HepG2 (cell line): ENCODE data around the gene FUT6. TPM values are rescaled to one million over a fixed set of nuclear protein-coding genes. Genes with fewer than 3 reads are reported as not detected.

ENCODE experiments used
- ATAC-seq: fragments of 200-7000 bp; cut with Tn5 transposase; 3 replicates; pipeline ENCODE4 v1.9.1; 2020; ENCODE audit warnings: mild to moderate bottlenecking, moderate library complexity
- BruUV-seq: library from RNA; stranded (reverse); fragments of 400-500 nt; replicated peaks from 2 replicates; lab custom pipeline; 2021; lab: Mats Ljungman, UMichigan
- CTCF ChIA-PET: fragments of 300-600 bp; formaldehyde crosslinking; extraction: SDS; loops from one replicate; lab custom pipeline; 2021; ENCODE audit warnings: low total read pairs, inconsistent platforms, low intra/inter-chr PET ratio; lab: Yijun Ruan, JAX
- POLR2A ChIA-PET: fragments of 350-600 bp; sonication (Branson Sonifier 250); formaldehyde crosslinking; loops from one replicate; lab custom pipeline; 2020; ENCODE audit warnings: antibody characterized with exemption, inconsistent platforms; lab: Yijun Ruan, JAX
- DNase-seq: peaks from one replicate; pipeline ENCODE4 v3.0.0-alpha.2; 2015; ENCODE audit warnings: low spot score
- FAIRE-seq: peaks from 3 replicates; lab custom pipeline; 2011; peaks lifted over from hg19 to GRCh38; lab: Jason Lieb, UNC
- H2AFZ ChIP-seq: one replicate; pipeline ENCODE4 v1.6.1; 2011; ENCODE audit warnings: low read length, inconsistent platforms
- H3K27ac ChIP-seq: fragments of 300-600 bp; 3 replicates; pipeline ENCODE4 v1.8.0; 2011; ENCODE audit warnings: mixed run types, mild to moderate bottlenecking, mixed read lengths, low read length, inconsistent platforms; ENCODE audit not compliant: insufficient read depth; ENCODE audit errors: extremely low read length
- H3K27me3 ChIP-seq, 2 experiments: fragments of 200-600 bp in 1 of 2; 2 replicates in 1 of 2; 3 replicates in 1 of 2; pipeline versions ENCODE4 v1.6.0 to v1.8.0; 2011; ENCODE audit warnings: low read length in 2 of 2, mild to moderate bottlenecking in 2 of 2, moderate library complexity in 2 of 2, inconsistent platforms in 1 of 2; ENCODE audit not compliant: insufficient read depth in 2 of 2, control insufficient read depth in 1 of 2
- H3K36me3 ChIP-seq, 2 experiments: fragments of 200-600 bp in 1 of 2; replicated peaks in 1 of 2; 2 replicates in 1 of 2; 3 replicates in 1 of 2; pipeline versions ENCODE4 v1.5.1 to v1.8.0; 2011; ENCODE audit warnings: low read length in 2 of 2, inconsistent platforms in 1 of 2; ENCODE audit not compliant: insufficient read depth in 2 of 2, control insufficient read depth in 1 of 2
- H3K4me1 ChIP-seq: 2 replicates; pipeline ENCODE4 v1.5.1; 2012; ENCODE audit warnings: low read length, inconsistent platforms; ENCODE audit not compliant: insufficient read depth
- H3K4me2 ChIP-seq: 2 replicates; pipeline ENCODE4 v1.6.0; 2011; ENCODE audit warnings: low read depth, low read length, inconsistent platforms
- H3K4me3 ChIP-seq, 3 experiments: fragments of 200-600 bp in 1 of 3; sonication (generic), shearing (Covaris generic) in 1 of 3; replicated peaks in 1 of 3; 2 replicates each; pipeline ENCODE4 v1.5.1; 2011 to 2016; ENCODE audit warnings: low read length in 3 of 3, inconsistent platforms in 2 of 3, low read depth in 2 of 3, mild to moderate bottlenecking in 2 of 3, control low read depth in 1 of 3, mixed read lengths in 1 of 3; ENCODE audit not compliant: insufficient read depth in 1 of 3
- H3K79me2 ChIP-seq: one replicate; pipeline ENCODE4 v1.6.1; 2011; ENCODE audit warnings: low read length, inconsistent platforms; ENCODE audit not compliant: insufficient read depth
- H3K9ac ChIP-seq: 2 replicates; pipeline ENCODE4 v1.6.0; 2011; ENCODE audit warnings: mild to moderate bottlenecking, low read depth, low read length, inconsistent platforms; ENCODE audit not compliant: insufficient read depth
- H3K9me3 ChIP-seq: 2 replicates; pipeline ENCODE4 v1.5.1; 2012; ENCODE audit warnings: mild to moderate bottlenecking, low read length
- H4K20me1 ChIP-seq: 2 replicates; pipeline ENCODE4 v1.6.0; 2011; ENCODE audit warnings: inconsistent platforms, mild to moderate bottlenecking, low read length, moderate library complexity; ENCODE audit not compliant: insufficient read depth
- BCL3 ChIP-seq: sonication (generic); formaldehyde crosslinking; IDR thresholded peaks from 2 replicates; pipeline ENCODE4 v1.5.1; 2020; ENCODE audit warnings: mild to moderate bottlenecking, missing genetic modification reagents, moderate library complexity
- CAMTA2 ChIP-seq: sonication (generic); formaldehyde crosslinking; IDR thresholded peaks from 2 replicates; pipeline ENCODE4 v1.4.0; 2020; ENCODE audit warnings: mild to moderate bottlenecking, missing genetic modification reagents, borderline replicate concordance
- CCAR2 ChIP-seq: fragments of 200-400 bp; formaldehyde crosslinking; optimal IDR thresholded peaks from 2 replicates; pipeline ENCODE3; 2018; ENCODE audit warnings: low read depth, mild to moderate bottlenecking, low read length, moderate library complexity
- EP300 ChIP-seq, 3 experiments: sonication (generic) in 1 of 3; formaldehyde crosslinking in 1 of 3; IDR thresholded peaks; 2 replicates each; pipeline versions ENCODE4 v1.5.1 to v1.6.1; 2011 to 2020; ENCODE audit warnings: low read depth in 2 of 3, low read length in 2 of 3, borderline replicate concordance in 1 of 3, improper control_type of control experiment in 1 of 3, mild to moderate bottlenecking in 1 of 3, missing genetic modification reagents in 1 of 3, moderate library complexity in 1 of 3
- FOXA3 ChIP-seq: IDR thresholded peaks from 2 replicates; pipeline ENCODE4 v1.6.1; 2016; ENCODE audit warnings: missing genetic modification reagents, missing compliant biosample characterization
- HNRNPK ChIP-seq: fragments of 200-400 bp; formaldehyde crosslinking; IDR thresholded peaks from 2 replicates; pipeline ENCODE4 v1.6.1; 2018; ENCODE audit warnings: low read length, low read depth, moderate library complexity, mild to moderate bottlenecking; ENCODE audit not compliant: poor library complexity, severe bottlenecking
- IRX3 ChIP-seq: sonication (generic); formaldehyde crosslinking; IDR thresholded peaks from 2 replicates; pipeline ENCODE4 v1.8.1; 2023; ENCODE audit warnings: mild to moderate bottlenecking, low read depth, missing genetic modification reagents, borderline replicate concordance
- MAFF ChIP-seq: IDR thresholded peaks from 2 replicates; pipeline ENCODE4 v1.6.1; 2011; ENCODE audit warnings: low read depth, low read length, improper control_type of control experiment
- MATR3 ChIP-seq: sonication (generic); formaldehyde crosslinking; IDR thresholded peaks from 2 replicates; pipeline ENCODE4 v1.4.0; 2020; ENCODE audit warnings: missing genetic modification reagents
- NR3C1 ChIP-seq: sonication (generic); formaldehyde crosslinking; IDR thresholded peaks from 2 replicates; pipeline ENCODE4 v1.4.0; 2020; ENCODE audit warnings: missing genetic modification reagents
- RARA ChIP-seq: IDR thresholded peaks from 2 replicates; pipeline ENCODE4 v1.6.1; 2016; ENCODE audit warnings: missing genetic modification reagents, missing compliant biosample characterization
- RFXANK ChIP-seq: IDR thresholded peaks from 2 replicates; pipeline ENCODE4 v1.6.1; 2016
- RXRB ChIP-seq: IDR thresholded peaks from 2 replicates; pipeline ENCODE4 v1.6.1; 2016; ENCODE audit warnings: borderline replicate concordance, missing genetic modification reagents, missing compliant biosample characterization
- SOX5 ChIP-seq: IDR thresholded peaks from 2 replicates; pipeline ENCODE4 v1.6.1; 2016; ENCODE audit warnings: borderline replicate concordance
- ZNF10 ChIP-seq: sonication (generic); formaldehyde crosslinking; IDR thresholded peaks from 2 replicates; pipeline ENCODE4 v1.4.0; 2020; ENCODE audit warnings: mild to moderate bottlenecking, low read depth, missing genetic modification reagents, borderline replicate concordance
- ZNF496 ChIP-seq: sonication (generic); formaldehyde crosslinking; IDR thresholded peaks from 2 replicates; pipeline ENCODE4 v1.8.1; 2023; ENCODE audit warnings: mild to moderate bottlenecking, moderate library complexity, missing genetic modification reagents; ENCODE audit not compliant: insufficient replicate concordance
- ZNF616 ChIP-seq: sonication (generic); formaldehyde crosslinking; IDR thresholded peaks from 2 replicates; pipeline ENCODE4 v1.5.0; 2020; ENCODE audit warnings: low read depth, mild to moderate bottlenecking, missing genetic modification reagents
- ZNF775 ChIP-seq: sonication (generic); formaldehyde crosslinking; IDR thresholded peaks from 2 replicates; pipeline ENCODE4 v1.4.0; 2020; ENCODE audit warnings: missing genetic modification reagents, mild to moderate bottlenecking, moderate library complexity, borderline replicate concordance
- WGBS: methylation state at CpG from one replicate; pipeline ENCODE4 v1.1.6; 2017; ENCODE audit warnings: low lambda C conversion rate; 5-methylcytosine and 5-hydroxymethylcytosine counted together
- in situ Hi-C: cut with HindIII; loops from 2 replicates; pipeline ENCODE4 v1.10.0; 2017; ENCODE audit warnings: low pct_unique_long_range_greater_than_20kb; ENCODE audit not compliant: extremely low pct_ligation_motif_present
- intact Hi-C: fragments of 100-400 bp; cut with micrococcal nuclease; formaldehyde crosslinking; loops from one replicate; pipeline ENCODE4 v1.10.0; 2022; ENCODE audit not compliant: unreplicated experiment
- polyA plus RNA-seq, 8 experiments: library from polyadenylated mRNA; depleted of rRNA in 3 of 8; stranded (reverse) in 7 of 8; unstranded in 1 of 8; fragments of >200 nt; fragmentation: Illumina TruSeq in 4 of 8; extraction: Trizol in 4 of 8; gene quantifications; 2 replicates each; pipeline versions ENCODE4 v1.2.1 to v1.2.3, GENCODE V29; 2011 to 2016; ENCODE audit warnings: low read depth in 4 of 8, missing spikeins in 1 of 8, mixed read lengths in 1 of 8; ENCODE audit not compliant: insufficient read depth in 1 of 8
- total RNA-seq, 5 experiments: library from RNA; depleted of rRNA; stranded (reverse); fragments of >200 nt; fragmentation: Illumina TruSeq; extraction: Trizol; gene quantifications; 2 replicates each; pipeline ENCODE4 v1.2.3, GENCODE V29; 2016; ENCODE audit warnings: low read depth in 1 of 5
- TF ChIP-seq, protein P1 (sequence below): sonication (generic); formaldehyde crosslinking; IDR thresholded peaks from 2 replicates; pipeline ENCODE4 v1.4.0; 2020; ENCODE audit warnings: mild to moderate bottlenecking, low read depth, missing genetic modification reagents

The FUT6 gene
- total and polyA plus RNA-seq, 2 of the 13 experiments (the other 11 are each of a cell fraction or from before 2014, with no cell fraction given): 8.2 to 27.7 TPM

DNA sequence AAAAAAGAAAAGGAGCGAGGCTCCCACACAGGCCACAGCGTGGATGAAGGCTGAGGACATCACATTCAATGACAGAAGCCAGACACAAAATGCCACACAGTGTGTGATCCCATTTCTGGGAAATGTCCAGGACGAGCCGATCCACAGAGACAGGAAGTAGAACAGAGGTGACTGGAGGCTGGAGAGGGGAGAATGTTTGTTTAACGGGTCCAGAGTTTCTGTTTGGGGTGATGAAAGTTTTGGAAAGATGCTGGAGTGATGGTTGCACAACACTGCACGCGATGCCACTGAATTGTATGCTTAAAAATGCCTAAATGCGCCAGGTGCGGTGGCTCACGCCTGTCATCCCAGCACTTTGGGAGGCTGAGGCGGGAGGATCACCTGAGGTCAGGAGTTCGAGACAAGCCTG, 31.5 kb upstream of the FUT6 start:
- no peaks in the 10 kb centered on the region for H3K36me3 ChIP-seq
- in situ Hi-C loops: no loop called here
- FAIRE-seq: peak; percentile 98
- intact Hi-C loops: loop anchor here (2.0 to 5.0 kb wide), 2 partner anchors 20 to 44 kb away; no protein-coding TSS in a partner anchor
- H4K20me1 ChIP-seq: no peaks in the 10 kb centered on the region
- under 1% methylated on average over 12 of the region's 12 CpGs for WGBS
- peak; percentile 92 for ATAC-seq
- H3K4me3 ChIP-seq: 0 out of 6 replicates have a peak overlapping the region, but pooled peaks of 1 of the 3 experiments have one; percentile 46
- BruUV-seq: no TSS peak
- H3K9me3 ChIP-seq: no peaks in the 10 kb centered on the region
- H3K9ac ChIP-seq: peak overlapping the region; percentile 75
- H2AFZ ChIP-seq: no peak overlapping the region
- peak; percentile 97 for DNase-seq
- peak overlapping the region; percentile 58 for H3K4me2 ChIP-seq
- POLR2A ChIA-PET: interaction anchor here (1.0 to 5.0 kb wide), 6 partner anchors 9 to 67 kb away, joined by 4 to 54 read pairs (median 8); partner anchors contain the start of genes FUT6, NDUFA11 and VMAC
- CTCF ChIA-PET: no interaction called here
- H3K4me1 ChIP-seq: peaks cover 80% of the 10 kb centered on the region
- no peaks in the 10 kb centered on the region for H3K79me2 ChIP-seq
- peak overlapping the region; percentile 97 for H3K27ac ChIP-seq
- no peaks in the 10 kb centered on the region for H3K27me3 ChIP-seq
- TF ChIP-seq RXRB (CRISPR knock-in tag) (peak; percentile 100), EP300 (IDR thresholded peaks at IDR 0.05; ENCODE audit: low read depth in 2 of 2, low read length in 2 of 2) (peak; percentile 93 to 97), EP300 (CRISPR knock-in tag; IDR thresholded peaks at IDR 0.05; ENCODE audit: borderline replicate concordance) (peak; percentile 98), MAFF (no peak), RARA (peak; percentile 93), IRX3 (no peak), HNRNPK (no peak), ZNF616 (CRISPR knock-in tag) (no peak), CAMTA2 (CRISPR knock-in tag) (no peak), FOXA3 (CRISPR knock-in tag) (peak; percentile 98), BCL3 (CRISPR knock-in tag) (no peak), ZNF775 (no peak), CCAR2 (no peak), SOX5 (CRISPR knock-in tag) (peak; percentile 97), ZNF10 (no peak), NR3C1 (no peak), MATR3 (CRISPR knock-in tag) (no peak), ZNF496 (no peak), RFXANK (CRISPR knock-in tag) (peak; percentile 74; the same call in 1 of the 2 replicates)
- TF ChIP-seq, protein P1, sequence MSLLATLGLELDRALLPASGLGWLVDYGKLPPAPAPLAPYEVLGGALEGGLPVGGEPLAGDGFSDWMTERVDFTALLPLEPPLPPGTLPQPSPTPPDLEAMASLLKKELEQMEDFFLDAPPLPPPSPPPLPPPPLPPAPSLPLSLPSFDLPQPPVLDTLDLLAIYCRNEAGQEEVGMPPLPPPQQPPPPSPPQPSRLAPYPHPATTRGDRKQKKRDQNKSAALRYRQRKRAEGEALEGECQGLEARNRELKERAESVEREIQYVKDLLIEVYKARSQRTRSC (CRISPR knock-in tag): peak; percentile 94
